HG02678 (cell line): ENCODE data around the gene PITPNM3.
A peak's percentile ranks its signal among the peaks of the same experiment; 100 is the strongest.
"Not testable (repeated sequence)": the region's sequence is repeated elsewhere in the genome, so short reads cannot be mapped to it uniquely, and the experiment has no call there.

Source experiments
- ATAC-seq: cut with Tn5 transposase; IDR thresholded peaks from one replicate; pipeline ENCODE4 v1.9.1; 2021; ENCODE audit warnings: mild to moderate bottlenecking, moderate library complexity; ENCODE audit not compliant: unreplicated experiment

The PITPNM3 gene

DNA sequence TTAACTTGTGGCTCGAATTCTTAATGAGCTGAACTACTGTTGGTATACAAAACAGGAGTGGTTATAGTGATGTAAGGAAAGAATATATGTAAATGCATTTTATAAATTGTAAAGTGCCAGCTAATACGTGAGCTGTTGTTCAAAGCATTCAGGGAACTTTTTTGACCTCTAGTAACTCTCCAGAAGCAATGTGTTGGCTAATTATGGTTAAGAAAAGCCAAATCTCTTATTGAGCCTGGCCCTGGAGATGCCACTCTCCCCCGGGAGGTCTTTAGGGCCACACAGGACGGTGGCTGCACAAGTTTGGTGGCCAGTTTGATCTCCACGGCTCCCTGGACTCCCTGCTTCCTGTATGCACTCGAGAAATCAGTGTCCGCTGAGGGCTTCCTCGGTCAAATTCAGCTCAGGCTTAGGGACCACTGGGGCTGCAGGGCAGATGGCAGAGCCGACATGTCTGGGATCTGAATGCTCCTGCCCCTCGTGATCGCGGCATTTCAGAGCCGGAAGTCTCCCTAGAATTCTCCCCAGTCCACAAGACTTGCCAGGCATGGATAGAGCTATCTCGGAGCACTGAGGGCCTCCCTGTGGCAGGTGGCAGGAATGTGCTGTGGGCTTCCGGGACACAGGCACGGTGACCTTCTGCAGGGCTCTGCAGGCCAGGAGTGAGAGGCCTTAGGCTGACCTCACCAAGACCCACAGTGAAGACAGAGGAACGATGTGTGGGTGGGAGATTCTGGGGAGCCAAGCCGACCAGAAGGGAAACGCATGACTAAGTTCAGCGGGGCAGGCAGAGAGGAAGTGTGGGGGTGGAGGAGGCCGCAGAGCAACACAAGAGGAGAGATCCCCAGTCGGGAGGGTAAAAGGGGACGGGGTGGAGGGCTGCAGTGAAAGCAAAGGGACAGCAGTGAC, 18.6 kb upstream of the PITPNM3 start:
- ATAC-seq = peak; percentile 70

DNA sequence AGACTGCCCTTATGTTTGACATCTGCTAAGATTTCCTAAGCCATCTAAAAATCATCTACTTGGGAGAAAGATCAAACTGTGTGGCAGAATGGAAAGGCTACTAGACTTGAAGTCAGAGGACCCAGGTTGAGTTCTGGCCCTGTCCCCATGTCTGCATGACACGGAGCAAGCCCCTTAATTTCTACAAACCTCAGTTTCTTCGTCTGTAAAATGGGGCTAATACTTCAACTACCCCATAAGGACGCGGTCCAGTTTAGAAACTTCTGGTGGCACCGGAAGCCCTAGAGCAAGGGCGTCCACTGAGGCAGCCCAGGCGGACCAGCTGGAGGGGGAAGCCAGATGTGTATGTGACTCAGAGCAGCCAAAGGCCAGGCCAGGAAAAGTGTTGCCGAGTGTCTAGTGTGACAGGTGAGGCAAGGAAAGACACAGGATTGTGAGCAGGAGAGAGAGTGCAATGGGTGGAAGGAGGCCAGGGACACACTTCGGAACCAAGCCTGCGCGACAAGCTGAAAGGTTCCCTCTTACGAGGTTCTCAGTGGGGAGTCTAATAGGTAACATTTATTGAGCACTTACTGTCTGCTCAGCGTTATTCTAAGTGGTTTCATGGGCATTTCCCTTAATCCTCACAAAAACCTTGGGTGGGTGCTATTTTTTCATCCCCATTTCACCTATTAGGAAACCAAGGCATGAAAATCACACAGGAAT, 17.8 kb upstream of the PITPNM3 start:
- no peak for ATAC-seq

DNA sequence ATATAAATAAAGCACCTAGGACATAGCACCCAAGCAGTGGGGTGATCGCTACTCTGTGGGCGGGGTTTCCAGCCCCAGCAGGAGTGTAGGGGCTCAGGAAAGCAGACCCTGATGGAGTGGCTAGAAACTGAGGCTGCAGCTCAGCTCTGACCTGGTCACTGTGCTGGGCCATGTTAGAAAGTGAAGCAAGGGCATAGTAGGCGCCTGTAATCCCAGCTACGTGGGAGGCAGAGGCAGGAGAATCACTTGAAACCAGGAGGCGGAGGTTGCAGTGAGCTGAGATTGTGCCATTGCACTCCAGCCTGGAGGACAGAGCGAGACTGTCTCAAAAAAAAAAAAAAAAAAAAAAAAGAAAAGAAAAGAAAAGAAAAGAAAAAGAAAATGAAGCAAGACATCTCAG, 17.1 kb upstream of the PITPNM3 start:
- not testable (repeated sequence) for ATAC-seq

DNA sequence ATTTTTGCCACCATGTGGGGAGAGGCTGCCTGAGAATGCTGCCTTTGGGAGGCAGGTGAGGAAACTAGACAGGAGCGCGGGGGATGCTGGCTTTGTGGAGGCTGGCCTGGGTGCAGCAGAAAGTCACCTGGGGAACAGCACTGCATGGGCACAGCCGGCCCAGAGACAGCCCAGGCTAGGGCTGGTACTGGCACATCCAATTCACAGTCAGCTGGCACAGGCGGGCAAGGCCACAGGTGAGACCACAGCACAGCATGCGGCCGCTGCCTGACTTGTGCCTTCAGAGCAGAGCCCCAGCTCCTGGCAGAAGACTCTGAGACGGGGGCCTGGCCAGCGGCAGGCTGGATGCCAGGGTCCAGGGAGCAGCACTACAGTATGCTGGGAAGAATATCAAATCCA, 16.6 kb upstream of the PITPNM3 start:
- ATAC-seq = no peak

DNA sequence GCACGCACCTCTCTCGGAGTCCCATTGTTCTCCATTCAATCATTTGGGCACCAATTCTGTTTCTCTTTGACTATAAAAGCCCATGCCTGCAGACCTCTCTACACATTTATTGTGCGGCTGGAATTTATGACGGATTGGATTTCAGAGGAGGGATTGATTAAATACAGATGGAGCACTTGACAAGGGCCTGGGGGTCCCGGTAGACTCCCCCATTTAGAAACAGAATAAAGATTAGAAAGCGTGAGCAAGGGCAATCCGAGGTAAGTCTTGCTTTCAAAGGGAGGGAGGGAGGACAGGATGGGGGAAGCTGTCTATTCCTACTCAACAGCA, 15.1 kb upstream of the PITPNM3 start:
- no peak for ATAC-seq

DNA sequence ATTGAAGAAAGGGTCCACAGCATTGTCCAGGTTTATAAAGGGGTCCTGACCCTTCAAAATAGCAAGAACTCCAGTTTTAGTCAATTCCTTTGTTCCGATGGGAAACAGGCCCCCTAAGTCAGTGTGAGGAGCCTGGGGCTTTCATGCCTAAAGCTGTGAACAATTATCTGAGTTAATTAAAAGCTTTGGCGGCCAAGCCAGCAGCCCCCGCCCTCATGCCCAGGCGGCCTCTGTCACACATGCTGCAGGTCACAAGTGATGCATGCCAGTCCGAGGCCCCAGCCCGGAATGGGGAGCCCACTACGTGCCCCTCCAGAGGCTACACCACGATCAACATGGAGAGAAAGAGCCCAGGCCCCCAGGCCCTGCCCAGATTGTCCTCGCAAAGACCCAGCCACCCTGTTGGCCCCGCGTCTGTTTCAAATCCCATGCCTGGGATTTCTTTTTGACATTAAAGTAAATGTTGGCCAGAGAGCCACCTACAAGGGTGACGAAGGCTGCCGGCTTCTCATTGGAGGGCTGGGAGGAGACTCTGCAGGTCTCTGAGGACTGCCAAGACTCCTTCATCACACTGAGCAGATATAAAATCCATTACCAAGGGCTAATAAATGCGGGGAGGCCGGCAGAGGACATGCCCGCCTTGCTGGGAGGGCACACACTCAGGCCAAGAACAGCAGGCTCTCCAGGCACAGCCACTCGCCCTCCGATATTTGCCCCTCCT, 14.5 kb upstream of the PITPNM3 start:
- ATAC-seq = no peak

GRCh38 chr17:6569370-6570285, 13.3 kb upstream of the PITPNM3 start:
- no peak for ATAC-seq

- ATAC-seq = no peak
Measured at GRCh38 chr17:6568184-6568758, 11.9 kb upstream of the PITPNM3 start.

- ATAC-seq = no peak
Measured at GRCh38 chr17:6567528-6568183, 11.3 kb upstream of the PITPNM3 start.

DNA sequence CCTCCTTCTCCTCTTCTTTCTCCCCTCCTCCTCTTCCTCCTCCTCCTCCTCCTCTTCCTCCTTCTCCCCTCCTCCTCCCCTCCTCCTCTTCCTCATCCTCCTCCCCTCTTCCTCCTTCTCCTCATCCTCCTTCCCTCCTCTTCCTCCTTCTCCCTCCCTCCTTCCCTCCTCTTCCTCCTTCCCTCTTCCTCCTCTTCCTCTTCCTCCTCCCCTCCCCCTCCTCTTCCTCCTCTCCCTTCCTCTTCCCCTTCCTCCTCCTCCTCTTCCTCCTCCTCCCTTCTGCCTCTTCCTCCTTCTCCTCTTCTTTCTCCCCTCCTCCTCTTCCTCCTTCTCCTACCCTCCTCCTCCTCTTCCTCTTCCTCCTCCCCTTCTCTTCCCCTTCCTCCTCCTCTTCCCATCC, 5.1 kb upstream of the PITPNM3 start:
- no peak for ATAC-seq

- no peak for ATAC-seq
Measured at GRCh38 chr17:6560496-6560895, 4.1 kb upstream of the PITPNM3 start.

DNA sequence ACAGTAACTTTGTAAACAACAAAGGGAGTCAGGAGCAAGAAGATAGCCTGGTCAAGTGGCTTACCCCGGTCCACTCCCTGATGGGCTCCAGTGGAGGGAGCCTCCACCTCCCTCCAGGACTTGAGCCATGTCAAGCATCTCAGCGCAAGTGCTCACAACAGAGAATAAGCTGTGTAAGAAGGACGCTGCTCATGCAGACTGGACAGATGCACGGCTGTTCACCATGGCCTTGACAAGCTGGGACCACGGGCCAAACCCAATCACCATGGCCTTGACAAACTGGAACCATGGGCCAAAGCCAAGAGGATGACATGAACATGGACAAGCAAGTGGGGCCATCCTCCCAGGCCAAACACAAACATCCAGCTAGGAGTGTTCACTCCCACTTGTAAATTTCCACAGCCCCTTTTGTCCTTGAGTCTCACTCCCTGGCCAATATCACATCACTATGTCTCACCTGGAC, 3.4 kb upstream of the PITPNM3 start:
- ATAC-seq = no peak

GRCh38 chr17:6558932-6559752, 2.8 kb upstream of the PITPNM3 start:
- ATAC-seq = no peak

DNA sequence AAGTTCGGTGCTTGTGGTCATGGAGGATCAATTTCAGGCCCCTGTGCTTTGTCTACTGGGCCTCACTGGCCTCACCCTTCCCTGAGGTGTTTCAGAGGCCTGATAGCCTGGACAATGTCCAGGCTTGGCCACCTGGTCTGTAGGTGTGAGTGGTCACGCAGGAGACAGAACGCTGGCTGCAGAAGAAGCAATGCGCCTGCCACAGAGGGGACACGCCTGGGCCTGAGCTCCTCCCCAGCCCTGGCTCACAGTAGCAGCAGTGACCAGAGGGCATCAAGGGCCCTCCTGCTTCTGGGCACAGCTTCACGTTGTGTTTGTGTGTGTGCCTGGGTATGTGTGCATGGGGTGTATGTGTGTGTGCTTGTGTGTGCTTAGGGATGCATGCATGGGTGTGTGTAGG, 1.9 kb upstream of the PITPNM3 start:
- ATAC-seq = no peak

GRCh38 chr17:6557040-6557438, 684 bp upstream of the PITPNM3 start:
- ATAC-seq = no peak

- ATAC-seq = no peak
Measured at GRCh38 chr17:6555331-6556120, 829 bp downstream of the PITPNM3 start.

- ATAC-seq = no peak
Measured at GRCh38 chr17:6554871-6555330, 1.5 kb downstream of the PITPNM3 start.

DNA sequence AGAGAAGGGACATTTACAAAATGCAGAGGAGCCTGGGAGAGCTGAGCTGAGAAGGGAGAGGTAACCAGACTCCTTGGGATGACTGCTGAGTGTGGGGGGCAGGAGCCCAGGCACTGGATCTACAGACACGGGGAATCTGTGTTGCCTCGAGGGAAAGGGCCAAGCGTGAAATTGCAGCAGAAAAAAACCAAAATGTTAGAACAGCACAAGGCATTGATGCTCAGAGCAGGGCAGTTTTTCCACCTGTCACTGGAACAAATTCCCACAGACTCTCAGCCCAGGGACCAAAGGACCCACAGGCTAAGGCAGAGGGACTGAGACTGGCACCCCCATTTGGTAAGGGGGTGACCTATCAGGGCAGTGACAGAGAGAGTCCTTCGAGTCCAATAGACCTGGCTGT, 2.0 kb downstream of the PITPNM3 start:
- no peak for ATAC-seq
